ENCODE results near the gene RNF115. TPM values are rescaled to one million over a fixed set of nuclear protein-coding genes. Genes with fewer than 3 reads are reported as not detected.
A peak's percentile ranks its signal among the peaks of the same experiment; 100 is the strongest.

The RNF115 gene
- total RNA-seq, 4 donors from 2014 or later: 34.3 to 54.9 (median 39.9) TPM

GRCh38 chr1:145859491-145860023 is 35.7 kb upstream of the RNF115 start:
- Histone ChIP-seq H3K4me1 (peaks cover 3 to 33% (median 5%) of the 10 kb centered on the region in 3 donors), H3K27ac (peak overlapping the region; percentile 75 to 95 (median 89)), H3K9me3 (no peaks in the 10 kb centered on the region), H3K36me3 (peaks cover 0 to 26% of the 10 kb centered on the region in 2 donors), H3K4me3 (peak overlapping the region; percentile 85 to 89), H3K27me3 (no peaks in the 10 kb centered on the region)
- 0 to 1% methylated on average over 11 to 13 of the region's 41 CpGs for WGBS, 2 donors (ENCODE audit: low coverage in 1 of 2)
- TF ChIP-seq EP300 (IDR thresholded peaks at IDR 0.05): no peak
- TF ChIP-seq POLR2AphosphoS5 (IDR thresholded peaks at IDR 0.05): peak; percentile 58
- peak in 2 of 4 experiments; percentile 22 to 43 for TF ChIP-seq CTCF (IDR thresholded peaks at IDR 0.05)
- peak; percentile 77 to 85 for TF ChIP-seq POLR2A (IDR thresholded peaks at IDR 0.05)
- ATAC-seq: peak; percentile 91

GRCh38 chr1:145858901-145859490 is 35.1 kb upstream of the RNF115 start, which contains the start of gene PIAS3:
Gene PIAS3, minus strand, starts transcription at chr1:145859081. Its CDS starts 91 bp downstream, at chr1:145858990.
- Histone ChIP-seq H3K4me1 (peaks cover 3 to 33% (median 5%) of the 10 kb centered on the region in 3 donors), H3K27ac (peak within 1 kb of the TSS; percentile 75 to 95 (median 89)), H3K27me3 (no peaks in the 10 kb centered on the region), H3K9me3 (no peaks in the 10 kb centered on the region), H3K36me3 (peaks cover 0 to 31% of the 10 kb centered on the region in 2 donors), H3K4me3 (peak within 1 kb of the TSS; percentile 85 to 89)
- peak; percentile 83 for TF ChIP-seq POLR2AphosphoS5 (IDR thresholded peaks at IDR 0.05)
- no peak for TF ChIP-seq EP300 (IDR thresholded peaks at IDR 0.05)
- TF ChIP-seq POLR2A (IDR thresholded peaks at IDR 0.05): peak; percentile 54 to 62
- WGBS, 2 donors (ENCODE audit: low coverage in 1 of 2): 0% methylated on average over 2 to 9 of the region's 42 CpGs
- ATAC-seq: peak; percentile 94

GRCh38 chr1:145858238-145858900 is 34.5 kb upstream of the RNF115 start:
- Histone ChIP-seq H3K36me3 (peaks cover 0 to 38% of the 10 kb centered on the region in 2 donors), H3K4me1 (peaks cover 3 to 30% (median 5%) of the 10 kb centered on the region in 3 donors), H3K9me3 (no peaks in the 10 kb centered on the region), H3K4me3 (peak overlapping the region; percentile 85 to 89), H3K27ac (peak overlapping the region; percentile 75 to 95 (median 89)), H3K27me3 (no peaks in the 10 kb centered on the region)
- 0 to 1% methylated on average over 11 to 18 of the region's 35 CpGs for WGBS, 2 donors (ENCODE audit: low coverage in 1 of 2)
- TF ChIP-seq POLR2AphosphoS5 (IDR thresholded peaks at IDR 0.05) (no peak), CTCF (IDR thresholded peaks at IDR 0.05) (no peak), EP300 (IDR thresholded peaks at IDR 0.05) (no peak), POLR2A (IDR thresholded peaks at IDR 0.05) (no peak)
- peak; percentile 8 for ATAC-seq

GRCh38 chr1:145857170-145857569 is 33.3 kb upstream of the RNF115 start:
- WGBS, 2 donors (ENCODE audit: low coverage in 1 of 2): 40 to 83% methylated on average over 1 to 2 of the region's 4 CpGs
- ATAC-seq: no peak
- Histone ChIP-seq H3K4me1 (peaks cover 3 to 25% (median 5%) of the 10 kb centered on the region in 3 donors), H3K9me3 (no peaks in the 10 kb centered on the region), H3K27me3 (no peaks in the 10 kb centered on the region), H3K27ac (no peak overlapping the region), H3K36me3 (peaks cover 0 to 50% of the 10 kb centered on the region in 2 donors), H3K4me3 (no peak overlapping the region)
- no peak for TF ChIP-seq EP300 (IDR thresholded peaks at IDR 0.05)
- TF ChIP-seq POLR2AphosphoS5 (IDR thresholded peaks at IDR 0.05): no peak
- no peak for TF ChIP-seq POLR2A (IDR thresholded peaks at IDR 0.05)
- TF ChIP-seq CTCF (IDR thresholded peaks at IDR 0.05): no peak

GRCh38 chr1:145855426-145855948 is 31.6 kb upstream of the RNF115 start:
- 75 to 90% methylated on average over 6 to 7 of the region's 7 CpGs for WGBS, 2 donors (ENCODE audit: low coverage in 1 of 2)
- no peaks in the 10 kb centered on the region for H3K9me3 ChIP-seq
- H3K36me3 ChIP-seq: peaks cover 0 to 66% of the 10 kb centered on the region in 2 donors
- peaks cover 3 to 25% (median 5%) of the 10 kb centered on the region in 3 donors for H3K4me1 ChIP-seq
- H3K27me3 ChIP-seq: no peaks in the 10 kb centered on the region
- TF ChIP-seq POLR2AphosphoS5 (IDR thresholded peaks at IDR 0.05): no peak
- TF ChIP-seq EP300 (IDR thresholded peaks at IDR 0.05): no peak
- no peak for ATAC-seq
- H3K4me3 ChIP-seq: no peak overlapping the region
- H3K27ac ChIP-seq: no peak overlapping the region

Measured in gastroesophageal sphincter (tissue), 4 donors.